ENCODE data around the gene TFF3.

- no peak for TF ChIP-seq CTCF (IDR thresholded peaks at IDR 0.05)
- TF ChIP-seq POLR2A (IDR thresholded peaks at IDR 0.05), result no peak
These were observed 8.1 kb downstream of the TFF3 start for GRCh38 chr21:42307106-42307505.

All from lower leg skin (tissue), 3 donors.